Activated CD4-positive, alpha-beta memory T cell treated with anti-CD3 and anti-CD28 coated beads, Interleukin-2, amount 10 ng/mL, durations not matched to agents 7 days and 5 days (primary cell): ENCODE measurements around the gene OR10H3. TPM values are rescaled to one million over a fixed set of nuclear protein-coding genes. Genes with fewer than 3 reads are reported as not detected.
"Not testable (repeated sequence)": the region's sequence is repeated elsewhere in the genome, so short reads cannot be mapped to it uniquely, and the experiment has no call there.

ENCODE experiments used
- CTCF ChIA-PET: fragments of 350-600 bp; sonication (Branson Sonifier 250); formaldehyde crosslinking; loops from one replicate; lab custom pipeline; 2021; ENCODE audit warnings: antibody characterized with exemption, inconsistent platforms; lab: Charles Lee
- POLR2A ChIA-PET: fragments of 350-600 bp; sonication (Branson Sonifier 250); formaldehyde crosslinking; loops from one replicate; lab custom pipeline; 2021; ENCODE audit warnings: antibody characterized with exemption; lab: Charles Lee
- DNase-seq: peaks from one replicate; pipeline ENCODE4 v3.0.0-alpha.2; 2020
- H3K27ac Mint-ChIP-seq: one replicate; pipeline ENCODE4 v1.8.0; 2021; ENCODE audit warnings: mild to moderate bottlenecking, mixed read lengths
- H3K27me3 Mint-ChIP-seq: one replicate; pipeline ENCODE4 v1.8.0; 2021; ENCODE audit warnings: mixed read lengths
- H3K36me3 Mint-ChIP-seq: one replicate; pipeline ENCODE4 v1.8.0; 2021; ENCODE audit warnings: low read depth, mixed read lengths
- H3K4me1 Mint-ChIP-seq: one replicate; pipeline ENCODE4 v1.8.0; 2021; ENCODE audit warnings: mixed read lengths
- H3K4me3 Mint-ChIP-seq: one replicate; pipeline ENCODE4 v1.8.0; 2021; ENCODE audit warnings: mild to moderate bottlenecking, mixed read lengths
- H3K9me3 Mint-ChIP-seq: one replicate; pipeline ENCODE4 v1.8.0; 2021; ENCODE audit warnings: mixed read lengths
- total RNA-seq, 2 experiments: library from RNA; stranded (reverse); gene quantifications; one replicate each; pipeline ENCODE4 v1.2.3, GENCODE V29; 2021

The OR10H3 gene
- total RNA-seq, 2 experiments from 2014 or later = not detected

DNA sequence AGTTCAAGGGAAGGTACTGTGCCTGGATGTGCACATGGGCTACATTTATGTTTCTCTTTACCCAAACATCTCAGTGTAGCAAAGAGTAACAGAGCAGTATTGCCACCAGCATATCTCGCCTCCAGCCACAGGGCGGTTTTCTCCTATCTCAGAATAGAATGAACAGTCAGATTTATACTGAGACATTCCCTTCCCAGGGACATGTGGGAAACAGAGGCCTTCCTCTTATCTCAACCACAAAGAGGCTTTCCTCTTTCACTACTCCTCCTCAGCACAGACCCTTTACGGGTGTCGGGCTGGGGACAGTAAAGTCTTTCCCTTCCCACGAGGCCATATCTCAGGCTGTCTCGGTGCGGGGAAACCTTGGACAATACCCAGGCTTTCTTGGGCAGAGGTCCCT, 45.1 kb downstream of the OR10H3 start:
- H3K27me3 Mint-ChIP-seq, CTCF ChIA-PET, H3K27ac Mint-ChIP-seq, DNase-seq, H3K36me3 Mint-ChIP-seq, H3K4me3 Mint-ChIP-seq, POLR2A ChIA-PET, H3K4me1 Mint-ChIP-seq, H3K9me3 Mint-ChIP-seq: not testable (repeated sequence)

GRCh38 chr19:15787611-15788155, 49.9 kb downstream of the OR10H3 start, which contains the start of gene OR10H5:
OR10H5 (plus strand) TSS chr19:15787661; CDS start chr19:15794049, 6,388 bp downstream.
- no peak for DNase-seq
- ChIA-PET CTCF (no interaction called here), POLR2A (no interaction called here)
- H3K27me3 Mint-ChIP-seq = peaks cover 1% of the 10 kb centered on the region
- no peaks in the 10 kb centered on the region for H3K36me3 Mint-ChIP-seq
- no peak within 1 kb of the TSS for H3K27ac Mint-ChIP-seq
- H3K9me3 Mint-ChIP-seq = no peaks in the 10 kb centered on the region
- H3K4me3 Mint-ChIP-seq = no peak within 1 kb of the TSS
- H3K4me1 Mint-ChIP-seq = no peaks in the 10 kb centered on the region

DNA sequence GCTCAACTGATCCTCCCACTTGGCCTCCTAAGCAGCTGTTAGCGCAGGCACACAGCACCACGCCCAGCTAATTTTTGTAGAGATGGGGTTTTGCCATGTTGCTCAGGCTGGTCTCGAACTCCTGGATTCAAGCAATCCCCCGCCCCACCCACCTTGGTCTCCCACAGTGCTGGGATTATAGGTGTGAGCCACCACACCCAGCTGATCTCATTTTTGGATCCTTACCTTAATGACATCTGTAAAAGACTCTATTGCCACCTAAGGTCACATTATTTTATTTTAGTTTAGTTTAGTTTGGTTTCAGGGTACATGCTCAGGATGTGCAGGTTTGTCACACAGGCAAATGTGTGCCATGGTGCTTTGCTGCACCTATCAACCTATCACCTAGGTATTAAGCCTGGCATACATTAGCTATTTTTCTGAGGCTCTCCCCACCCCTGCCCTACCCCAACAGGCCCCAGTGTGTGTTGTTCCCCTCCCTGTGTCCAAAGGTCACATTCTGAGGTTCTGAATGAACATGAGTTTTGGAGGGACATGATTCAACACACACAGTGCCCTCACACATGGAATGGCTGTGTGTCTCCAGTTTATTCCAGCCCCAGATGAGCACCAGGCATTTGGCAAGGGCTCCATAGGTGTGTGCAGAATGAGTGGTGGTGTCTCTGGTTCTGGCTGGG, 50.9 kb downstream of the OR10H3 start:
- POLR2A ChIA-PET = interaction anchor here (0.7 kb wide), 1 partner anchor 338 kb away, joined by 3 read pairs; no protein-coding TSS in a partner anchor
- Mint-ChIP-seq H3K36me3 (no peaks in the 10 kb centered on the region), H3K9me3 (no peaks in the 10 kb centered on the region), H3K27ac (no peak overlapping the region), H3K4me1 (no peaks in the 10 kb centered on the region), H3K27me3 (peaks cover 1% of the 10 kb centered on the region), H3K4me3 (no peak overlapping the region)
- DNase-seq = no peak
- CTCF ChIA-PET = no interaction called here

GRCh38 chr19:15790096-15790495, 52.3 kb downstream of the OR10H3 start:
- H3K4me1 Mint-ChIP-seq = no peaks in the 10 kb centered on the region
- CTCF ChIA-PET = no interaction called here
- H3K27me3 Mint-ChIP-seq = no peaks in the 10 kb centered on the region
- POLR2A ChIA-PET = no interaction called here
- H3K9me3 Mint-ChIP-seq = no peaks in the 10 kb centered on the region
- no peak for DNase-seq
- H3K36me3 Mint-ChIP-seq = no peaks in the 10 kb centered on the region
- H3K4me3 Mint-ChIP-seq = no peak overlapping the region
- H3K27ac Mint-ChIP-seq = no peak overlapping the region

Other genes starting within 250 kb of the OR10H3 start
- 1 to 10 TPM; 1.4 TPM for gene CYP4F22, start 229.5 kb upstream of the OR10H3 start, total RNA-seq
- not detected for gene CYP4F8, start 122.8 kb upstream of the OR10H3 start, total RNA-seq
- gene CYP4F3, start 97.1 kb upstream of the OR10H3 start, total RNA-seq = under 1 TPM in 1 of 2 experiments, not detected in 1; 0.15 TPM
- not detected for gene CYP4F12, start 64.9 kb upstream of the OR10H3 start, total RNA-seq
- not detected for gene OR10H2, start 10.0 kb upstream of the OR10H3 start, total RNA-seq
- gene OR10H5, start 49.7 kb downstream of the OR10H3 start, total RNA-seq = not detected
- not detected for gene OR10H1, start 77.7 kb downstream of the OR10H3 start, total RNA-seq
- gene CYP4F2, start 160.1 kb downstream of the OR10H3 start, total RNA-seq = not detected
- gene CYP4F11, start 196.5 kb downstream of the OR10H3 start, total RNA-seq = not detected
- not detected for gene OR10H4, start 211.0 kb downstream of the OR10H3 start, total RNA-seq